HepG2 (cell line): ENCODE data around the gene TMX2. TPM values are rescaled to one million over a fixed set of nuclear protein-coding genes. Genes with fewer than 3 reads are reported as not detected.

ENCODE experiments used
- CBX5 ChIP-seq: sonication (generic); formaldehyde crosslinking; IDR thresholded peaks from 2 replicates; pipeline ENCODE4 v1.4.0; 2020; ENCODE audit warnings: missing genetic modification reagents, borderline replicate concordance
- CENPT ChIP-seq: sonication (generic); formaldehyde crosslinking; IDR thresholded peaks from 2 replicates; pipeline ENCODE4 v1.8.0; 2022; ENCODE audit warnings: low read depth, mild to moderate bottlenecking, moderate library complexity, missing genetic modification reagents
- ERF ChIP-seq: IDR thresholded peaks from 2 replicates; pipeline ENCODE4 v1.6.1; 2018; ENCODE audit warnings: missing biosample characterization, missing genetic modification reagents
- HDAC1 ChIP-seq: sonication (generic); formaldehyde crosslinking; IDR thresholded peaks from 2 replicates; pipeline ENCODE4 v1.5.1; 2020; ENCODE audit warnings: mild to moderate bottlenecking, missing genetic modification reagents
- KLF9 ChIP-seq: IDR thresholded peaks from 2 replicates; pipeline ENCODE4 v1.6.1; 2016; ENCODE audit warnings: low read depth
- MZF1 ChIP-seq: sonication (generic); formaldehyde crosslinking; IDR thresholded peaks from 2 replicates; pipeline ENCODE4 v1.8.1; 2023; ENCODE audit warnings: mild to moderate bottlenecking, missing genetic modification reagents, borderline replicate concordance
- RORA ChIP-seq: sonication (generic); formaldehyde crosslinking; IDR thresholded peaks from 2 replicates; pipeline ENCODE4 v1.5.0; 2020; ENCODE audit warnings: mild to moderate bottlenecking, missing genetic modification reagents, moderate library complexity
- SIX4 ChIP-seq: sonication (generic); formaldehyde crosslinking; IDR thresholded peaks from 2 replicates; pipeline ENCODE4 v1.4.0; 2020; ENCODE audit warnings: missing genetic modification reagents
- SRSF1 ChIP-seq: fragments of 200-400 bp; formaldehyde crosslinking; optimal IDR thresholded peaks from 2 replicates; pipeline ENCODE3; 2017; ENCODE audit warnings: mild to moderate bottlenecking, low read depth, low read length, moderate library complexity
- ZIK1 ChIP-seq: sonication (generic); formaldehyde crosslinking; IDR thresholded peaks from 2 replicates; pipeline ENCODE4 v1.5.0; 2020; ENCODE audit warnings: mild to moderate bottlenecking, low read depth, missing genetic modification reagents, borderline replicate concordance
- ZNF331 ChIP-seq: sonication (generic); formaldehyde crosslinking; IDR thresholded peaks from 2 replicates; pipeline ENCODE4 v1.4.0; 2020; ENCODE audit warnings: missing genetic modification reagents
- ZNF510 ChIP-seq: sonication (generic); formaldehyde crosslinking; IDR thresholded peaks from 2 replicates; pipeline ENCODE4 v1.4.0; 2020; ENCODE audit warnings: low read depth, mild to moderate bottlenecking, missing genetic modification reagents
- ZNF556 ChIP-seq: sonication (generic); formaldehyde crosslinking; IDR thresholded peaks from 2 replicates; pipeline ENCODE4 v1.4.0; 2020; ENCODE audit warnings: mild to moderate bottlenecking, missing genetic modification reagents, borderline replicate concordance
- ZNF737 ChIP-seq: sonication (generic); formaldehyde crosslinking; IDR thresholded peaks from 2 replicates; pipeline ENCODE4 v1.5.0; 2020; ENCODE audit warnings: missing genetic modification reagents, mild to moderate bottlenecking, borderline replicate concordance
- polyA plus RNA-seq, 8 experiments: library from polyadenylated mRNA; depleted of rRNA in 3 of 8; stranded (reverse) in 7 of 8; unstranded in 1 of 8; fragments of >200 nt; fragmentation: Illumina TruSeq in 4 of 8; extraction: Trizol in 4 of 8; gene quantifications; 2 replicates each; pipeline versions ENCODE4 v1.2.1 to v1.2.3, GENCODE V29; 2011 to 2016; ENCODE audit warnings: low read depth in 4 of 8, missing spikeins in 1 of 8, mixed read lengths in 1 of 8; ENCODE audit not compliant: insufficient read depth in 1 of 8
- total RNA-seq, 5 experiments: library from RNA; depleted of rRNA; stranded (reverse); fragments of >200 nt; fragmentation: Illumina TruSeq; extraction: Trizol; gene quantifications; 2 replicates each; pipeline ENCODE4 v1.2.3, GENCODE V29; 2016; ENCODE audit warnings: low read depth in 1 of 5
- TF ChIP-seq, protein P1 (sequence below): sonication (generic); formaldehyde crosslinking; IDR thresholded peaks from 2 replicates; pipeline ENCODE4 v1.5.1; 2020; ENCODE audit warnings: missing genetic modification reagents, mild to moderate bottlenecking, borderline replicate concordance
- TF ChIP-seq, protein P2 (sequence below): sonication (generic); formaldehyde crosslinking; IDR thresholded peaks from 2 replicates; pipeline ENCODE4 v1.8.0; 2022; ENCODE audit warnings: low read depth, missing genetic modification reagents
- TF ChIP-seq, protein P3 (sequence below): sonication (generic); formaldehyde crosslinking; conservative IDR thresholded peaks from 2 replicates; pipeline ENCODE4 v1.8.0; 2022; ENCODE audit warnings: mild to moderate bottlenecking, moderate library complexity, missing genetic modification reagents
- TF ChIP-seq, protein P4 (sequence below): sonication (generic); formaldehyde crosslinking; conservative IDR thresholded peaks from 2 replicates; pipeline ENCODE4 v1.4.0; 2020; ENCODE audit warnings: missing genetic modification reagents
- TF ChIP-seq, protein P5 (sequence below): sonication (generic); formaldehyde crosslinking; IDR thresholded peaks from 2 replicates; pipeline ENCODE4 v1.9.0; 2021; ENCODE audit warnings: missing genetic modification reagents, borderline replicate concordance

The TMX2 gene
- total and polyA plus RNA-seq, 2 of the 13 experiments (the other 11 are each of a cell fraction or from before 2014, with no cell fraction given), result 84.5 to 129 TPM

DNA sequence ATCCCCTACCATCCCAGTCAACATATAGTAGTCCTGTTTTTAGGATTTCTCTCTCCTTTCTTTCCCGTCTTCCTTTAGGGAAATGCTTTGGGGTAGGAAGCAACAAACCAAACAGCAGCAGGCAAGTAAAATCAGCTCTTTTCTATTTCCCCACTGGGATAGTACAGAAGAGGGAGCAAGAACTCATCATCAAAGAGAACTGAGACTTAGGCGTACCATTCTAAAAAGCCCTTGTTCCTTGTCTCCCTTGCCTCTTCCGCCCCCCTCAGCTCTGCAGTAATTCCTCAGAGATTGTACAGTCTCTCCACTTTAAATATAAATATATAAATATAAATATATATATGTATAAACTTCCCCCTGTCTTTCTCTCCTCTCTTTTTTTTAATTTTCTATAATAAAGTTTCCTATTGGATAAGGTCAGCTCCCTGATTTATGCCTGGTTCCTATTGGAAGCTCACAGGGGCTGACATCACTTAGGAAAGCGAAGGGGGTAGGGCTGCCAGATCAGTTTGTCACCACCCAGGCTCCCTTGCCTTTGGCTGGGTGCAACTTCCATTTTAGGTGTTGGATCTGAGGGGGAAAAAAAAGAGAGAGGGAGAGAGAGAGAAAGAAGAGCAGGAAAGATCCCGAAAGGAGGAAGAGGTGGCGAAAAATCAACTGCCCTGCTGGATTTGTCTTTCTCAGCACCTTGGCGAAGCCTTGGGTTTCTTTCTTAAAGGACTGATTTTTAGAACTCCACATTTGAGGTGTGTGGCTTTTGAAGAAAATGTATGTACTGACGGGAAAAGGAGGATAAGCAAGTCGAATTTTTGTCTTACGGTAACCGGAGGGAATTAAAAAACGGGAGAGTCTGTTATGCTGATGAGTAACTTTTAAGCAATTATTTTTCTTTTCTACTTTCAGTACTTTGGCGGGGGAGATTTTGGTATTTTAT lies 49.2 kb downstream of the TMX2 start, which contains the start of gene CTNND1 (continued):
- TF ChIP-seq, protein P1, sequence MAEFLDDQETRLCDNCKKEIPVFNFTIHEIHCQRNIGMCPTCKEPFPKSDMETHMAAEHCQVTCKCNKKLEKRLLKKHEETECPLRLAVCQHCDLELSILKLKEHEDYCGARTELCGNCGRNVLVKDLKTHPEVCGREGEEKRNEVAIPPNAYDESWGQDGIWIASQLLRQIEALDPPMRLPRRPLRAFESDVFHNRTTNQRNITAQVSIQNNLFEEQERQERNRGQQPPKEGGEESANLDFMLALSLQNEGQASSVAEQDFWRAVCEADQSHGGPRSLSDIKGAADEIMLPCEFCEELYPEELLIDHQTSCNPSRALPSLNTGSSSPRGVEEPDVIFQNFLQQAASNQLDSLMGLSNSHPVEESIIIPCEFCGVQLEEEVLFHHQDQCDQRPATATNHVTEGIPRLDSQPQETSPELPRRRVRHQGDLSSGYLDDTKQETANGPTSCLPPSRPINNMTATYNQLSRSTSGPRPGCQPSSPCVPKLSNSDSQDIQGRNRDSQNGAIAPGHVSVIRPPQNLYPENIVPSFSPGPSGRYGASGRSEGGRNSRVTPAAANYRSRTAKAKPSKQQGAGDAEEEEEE, result no peak
- TF ChIP-seq SIX4 (CRISPR knock-in tag), result no peak
- TF ChIP-seq, protein P2, sequence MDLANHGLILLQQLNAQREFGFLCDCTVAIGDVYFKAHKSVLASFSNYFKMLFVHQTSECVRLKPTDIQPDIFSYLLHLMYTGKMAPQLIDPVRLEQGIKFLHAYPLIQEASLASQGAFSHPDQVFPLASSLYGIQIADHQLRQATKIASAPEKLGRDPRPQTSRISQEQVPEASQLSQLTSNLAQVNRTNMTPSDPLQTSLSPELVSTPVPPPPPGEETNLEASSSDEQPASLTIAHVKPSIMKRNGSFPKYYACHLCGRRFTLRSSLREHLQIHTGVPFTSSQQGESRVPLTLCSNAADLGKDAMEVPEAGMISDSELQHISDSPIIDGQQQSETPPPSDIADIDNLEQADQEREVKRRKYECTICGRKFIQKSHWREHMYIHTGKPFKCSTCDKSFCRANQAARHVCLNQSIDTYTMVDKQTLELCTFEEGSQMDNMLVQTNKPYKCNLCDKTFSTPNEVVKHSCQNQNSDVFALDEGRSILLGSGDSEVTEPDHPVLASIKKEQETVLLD (CRISPR knock-in tag), result no peak
- no peak for TF ChIP-seq ZIK1 (CRISPR knock-in tag)
- peak; percentile 60; the same call in 1 of the 2 replicates for TF ChIP-seq ZNF556 (CRISPR knock-in tag)
- no peak; the same call in 1 of the 2 replicates for TF ChIP-seq ZNF510 (CRISPR knock-in tag)
- no peak for TF ChIP-seq KLF9 (CRISPR knock-in tag)
- TF ChIP-seq CBX5, result no peak
- TF ChIP-seq, protein P3, sequence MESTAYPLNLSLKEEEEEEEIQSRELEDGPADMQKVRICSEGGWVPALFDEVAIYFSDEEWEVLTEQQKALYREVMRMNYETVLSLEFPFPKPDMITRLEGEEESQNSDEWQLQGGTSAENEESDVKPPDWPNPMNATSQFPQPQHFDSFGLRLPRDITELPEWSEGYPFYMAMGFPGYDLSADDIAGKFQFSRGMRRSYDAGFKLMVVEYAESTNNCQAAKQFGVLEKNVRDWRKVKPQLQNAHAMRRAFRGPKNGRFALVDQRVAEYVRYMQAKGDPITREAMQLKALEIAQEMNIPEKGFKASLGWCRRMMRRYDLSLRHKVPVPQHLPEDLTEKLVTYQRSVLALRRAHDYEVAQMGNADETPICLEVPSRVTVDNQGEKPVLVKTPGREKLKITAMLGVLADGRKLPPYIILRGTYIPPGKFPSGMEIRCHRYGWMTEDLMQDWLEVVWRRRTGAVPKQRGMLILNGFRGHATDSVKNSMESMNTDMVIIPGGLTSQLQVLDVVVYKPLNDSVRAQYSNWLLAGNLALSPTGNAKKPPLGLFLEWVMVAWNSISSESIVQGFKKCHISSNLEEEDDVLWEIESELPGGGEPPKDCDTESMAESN (CRISPR knock-in tag), result no peak
- TF ChIP-seq RORA (CRISPR knock-in tag), result no peak
- TF ChIP-seq MZF1 (CRISPR knock-in tag), result no peak
- peak; percentile 71 for TF ChIP-seq ERF (CRISPR knock-in tag)
- TF ChIP-seq, protein P4, sequence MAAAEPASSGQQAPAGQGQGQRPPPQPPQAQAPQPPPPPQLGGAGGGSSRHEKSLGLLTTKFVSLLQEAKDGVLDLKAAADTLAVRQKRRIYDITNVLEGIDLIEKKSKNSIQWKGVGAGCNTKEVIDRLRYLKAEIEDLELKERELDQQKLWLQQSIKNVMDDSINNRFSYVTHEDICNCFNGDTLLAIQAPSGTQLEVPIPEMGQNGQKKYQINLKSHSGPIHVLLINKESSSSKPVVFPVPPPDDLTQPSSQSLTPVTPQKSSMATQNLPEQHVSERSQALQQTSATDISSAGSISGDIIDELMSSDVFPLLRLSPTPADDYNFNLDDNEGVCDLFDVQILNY (CRISPR knock-in tag), result no peak
- TF ChIP-seq SRSF1, result no peak
- TF ChIP-seq, protein P5, sequence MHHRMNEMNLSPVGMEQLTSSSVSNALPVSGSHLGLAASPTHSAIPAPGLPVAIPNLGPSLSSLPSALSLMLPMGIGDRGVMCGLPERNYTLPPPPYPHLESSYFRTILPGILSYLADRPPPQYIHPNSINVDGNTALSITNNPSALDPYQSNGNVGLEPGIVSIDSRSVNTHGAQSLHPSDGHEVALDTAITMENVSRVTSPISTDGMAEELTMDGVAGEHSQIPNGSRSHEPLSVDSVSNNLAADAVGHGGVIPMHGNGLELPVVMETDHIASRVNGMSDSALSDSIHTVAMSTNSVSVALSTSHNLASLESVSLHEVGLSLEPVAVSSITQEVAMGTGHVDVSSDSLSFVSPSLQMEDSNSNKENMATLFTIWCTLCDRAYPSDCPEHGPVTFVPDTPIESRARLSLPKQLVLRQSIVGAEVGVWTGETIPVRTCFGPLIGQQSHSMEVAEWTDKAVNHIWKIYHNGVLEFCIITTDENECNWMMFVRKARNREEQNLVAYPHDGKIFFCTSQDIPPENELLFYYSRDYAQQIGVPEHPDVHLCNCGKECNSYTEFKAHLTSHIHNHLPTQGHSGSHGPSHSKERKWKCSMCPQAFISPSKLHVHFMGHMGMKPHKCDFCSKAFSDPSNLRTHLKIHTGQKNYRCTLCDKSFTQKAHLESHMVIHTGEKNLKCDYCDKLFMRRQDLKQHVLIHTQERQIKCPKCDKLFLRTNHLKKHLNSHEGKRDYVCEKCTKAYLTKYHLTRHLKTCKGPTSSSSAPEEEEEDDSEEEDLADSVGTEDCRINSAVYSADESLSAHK, result no peak
- no peak for TF ChIP-seq ZNF737 (CRISPR knock-in tag)
- TF ChIP-seq HDAC1 (CRISPR knock-in tag), result peak; percentile 26; the same call in 1 of the 2 replicates
- no peak for TF ChIP-seq CENPT (CRISPR knock-in tag)
- TF ChIP-seq ZNF331 (CRISPR knock-in tag), result peak; percentile 68
